ENCODE measurements around the gene CDH12. TPM values are rescaled to one million over a fixed set of nuclear protein-coding genes. Genes with fewer than 3 reads are reported as not detected.

CDH12 gene
- total RNA-seq, 1 experiment from 2014 or later: not detected

GRCh38 chr5:21910731-21911130 lies 942.4 kb downstream of the CDH12 start:
- H3K23ac ChIP-seq (ENCODE audit: insufficient read length, low read depth, low read length): no peak overlapping the region
- no peak overlapping the region for H4K91ac ChIP-seq (ENCODE audit: insufficient read length, low read depth, low read length)
- no peak overlapping the region; a peak in 1 of 7 replicates for H3K27ac Mint-ChIP-seq
- no peaks in the 10 kb centered on the region for H3K36me3 Mint-ChIP-seq (ENCODE audit: insufficient read depth in 1 of 3, low read depth in 3 of 3)
- H2AK5ac ChIP-seq (ENCODE audit: insufficient read length, low read length): no peak overlapping the region
- H3K4me1 ChIP-seq (ENCODE audit: insufficient read depth, low read length): no peaks in the 10 kb centered on the region
- H4K20me1 ChIP-seq (ENCODE audit: control insufficient read depth, insufficient read depth, insufficient read length): no peaks in the 10 kb centered on the region
- no peak overlapping the region for H3K9ac ChIP-seq (ENCODE audit: extremely low read depth, insufficient read length, low read length)
- H3K79me1 ChIP-seq (ENCODE audit: insufficient read depth, low read depth, low read length, poor library complexity, severe bottlenecking): no peaks in the 10 kb centered on the region
- H2BK12ac ChIP-seq (ENCODE audit: insufficient read length, low read depth, low read length): no peak overlapping the region
- H2BK20ac ChIP-seq (ENCODE audit: low read depth, low read length, poor library complexity, severe bottlenecking): no peak overlapping the region
- H3K79me2 ChIP-seq (ENCODE audit: insufficient read depth, low read length): no peaks in the 10 kb centered on the region
- no peak overlapping the region for H3K56ac ChIP-seq (ENCODE audit: insufficient read length, low read depth, low read length)
- H4K8ac ChIP-seq (replicated peaks; ENCODE audit: insufficient read length, low read depth, low read length): no peak overlapping the region
- H3K27me3 Mint-ChIP-seq (ENCODE audit: low read depth): no peaks in the 10 kb centered on the region
- H2AFZ ChIP-seq (ENCODE audit: low read length): no peak overlapping the region
- H3T11ph ChIP-seq (ENCODE audit: low read length): no peak overlapping the region
- H3K9me3 ChIP-seq (ENCODE audit: control insufficient read depth, low read depth, low read length): no peaks in the 10 kb centered on the region
- H3K18ac ChIP-seq (ENCODE audit: insufficient read length, low read depth, low read length): no peak overlapping the region
- no peak overlapping the region for H2BK15ac ChIP-seq (ENCODE audit: low read depth, low read length)
- H3K4me3 Mint-ChIP-seq: no peak overlapping the region
- no peak for DNase-seq
- H2BK5ac ChIP-seq (ENCODE audit: insufficient read length, low read length): no peak overlapping the region
- no peak overlapping the region for H4K5ac ChIP-seq (ENCODE audit: insufficient read length, low read depth, low read length)
- H3K9me3 Mint-ChIP-seq: no peaks in the 10 kb centered on the region
- no peak overlapping the region for H3K14ac ChIP-seq (ENCODE audit: insufficient read depth, low read length)
- H3K4me1 Mint-ChIP-seq: no peaks in the 10 kb centered on the region
- no peak overlapping the region for H3K4me2 ChIP-seq (ENCODE audit: insufficient read depth, insufficient read length, low read length)
- H3K23me2 ChIP-seq (ENCODE audit: insufficient read length, low read depth, low read length, poor library complexity, severe bottlenecking): no peaks in the 10 kb centered on the region
- no peak for TF ChIP-seq CTCF (conservative IDR thresholded peaks at IDR 0.05)
- no peak overlapping the region for H2BK120ac ChIP-seq (ENCODE audit: low read depth, low read length, poor library complexity, severe bottlenecking)
- H3K27me3 ChIP-seq (ENCODE audit: insufficient read depth, low read length): no peaks in the 10 kb centered on the region
- no peak overlapping the region for H3K4ac ChIP-seq (ENCODE audit: low read depth, low read length)
- no peak overlapping the region for H3K27ac ChIP-seq (ENCODE audit: insufficient read length, low read depth, low read length)
